HG02759 (cell line): ENCODE results near the gene CDC14A.
"Not testable (repeated sequence)": the region's sequence is repeated elsewhere in the genome, so short reads cannot be mapped to it uniquely, and the experiment has no call there.

Experiments
- ATAC-seq: cut with Tn5 transposase; IDR thresholded peaks from one replicate; pipeline ENCODE4 v1.9.1; 2021; ENCODE audit warnings: mild to moderate bottlenecking, moderate library complexity; ENCODE audit not compliant: unreplicated experiment

The CDC14A gene

DNA sequence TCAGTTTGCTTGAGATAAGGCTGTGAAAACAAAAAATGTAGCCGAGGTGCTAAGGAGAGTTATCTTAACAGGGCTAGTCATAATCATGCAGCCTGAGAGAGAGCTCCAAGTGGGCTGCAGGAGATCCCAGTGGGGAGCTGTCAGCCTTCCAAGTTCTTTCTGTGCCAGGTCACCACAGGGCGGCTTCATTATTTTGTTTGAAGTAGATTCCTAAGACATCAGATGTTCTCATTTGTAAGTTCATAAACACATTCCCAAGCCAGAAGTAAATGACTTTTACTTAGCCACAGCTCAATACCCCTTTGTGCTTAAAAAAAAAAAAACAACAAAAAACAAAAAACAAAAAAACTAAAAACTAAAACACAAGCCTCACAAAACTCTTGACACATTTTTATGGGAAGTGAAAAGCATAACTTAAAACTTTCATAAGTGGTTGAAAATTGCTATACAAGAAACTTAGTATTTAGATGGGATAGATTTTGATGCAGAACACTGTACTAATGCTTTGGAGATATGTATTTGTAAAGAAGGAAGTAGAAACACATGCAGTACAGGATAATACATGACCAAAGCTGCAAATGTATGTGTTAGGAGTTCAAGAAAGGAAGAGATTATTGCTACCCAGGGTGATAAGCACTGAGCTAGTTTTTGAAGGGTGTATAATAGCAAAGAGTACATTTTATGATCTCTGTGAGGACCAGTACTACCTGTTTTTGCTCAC, 8.6 kb downstream of the CDC14A start:
- ATAC-seq = no peak

DNA sequence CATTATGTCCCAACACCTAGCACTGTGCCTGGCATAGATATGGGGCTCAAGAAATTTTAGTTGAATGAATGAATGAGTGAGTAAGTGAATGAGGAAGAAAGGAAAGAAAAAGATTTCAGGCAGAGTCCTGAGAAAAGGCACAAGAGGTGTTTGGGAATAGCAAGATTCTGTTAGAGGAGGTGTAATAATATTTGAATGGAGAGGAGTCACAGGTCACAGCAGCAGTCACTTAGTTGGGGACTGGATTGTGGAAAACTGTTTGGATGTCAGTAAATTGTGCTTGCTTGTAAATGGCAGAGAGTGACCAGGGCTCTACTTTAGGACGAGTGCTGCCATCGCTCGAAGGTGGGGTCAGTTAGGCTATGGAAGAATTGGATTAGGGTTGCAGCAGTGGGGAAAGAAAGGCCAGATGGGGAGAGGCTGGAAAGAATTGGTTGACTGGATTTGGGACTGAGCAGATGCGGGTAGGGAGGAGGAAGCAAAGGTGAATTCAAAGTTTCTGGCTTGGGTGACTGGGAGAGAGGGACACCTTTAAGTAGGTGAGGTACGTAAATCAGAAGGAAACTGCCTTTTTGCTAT, 9.3 kb downstream of the CDC14A start:
- ATAC-seq = no peak

DNA sequence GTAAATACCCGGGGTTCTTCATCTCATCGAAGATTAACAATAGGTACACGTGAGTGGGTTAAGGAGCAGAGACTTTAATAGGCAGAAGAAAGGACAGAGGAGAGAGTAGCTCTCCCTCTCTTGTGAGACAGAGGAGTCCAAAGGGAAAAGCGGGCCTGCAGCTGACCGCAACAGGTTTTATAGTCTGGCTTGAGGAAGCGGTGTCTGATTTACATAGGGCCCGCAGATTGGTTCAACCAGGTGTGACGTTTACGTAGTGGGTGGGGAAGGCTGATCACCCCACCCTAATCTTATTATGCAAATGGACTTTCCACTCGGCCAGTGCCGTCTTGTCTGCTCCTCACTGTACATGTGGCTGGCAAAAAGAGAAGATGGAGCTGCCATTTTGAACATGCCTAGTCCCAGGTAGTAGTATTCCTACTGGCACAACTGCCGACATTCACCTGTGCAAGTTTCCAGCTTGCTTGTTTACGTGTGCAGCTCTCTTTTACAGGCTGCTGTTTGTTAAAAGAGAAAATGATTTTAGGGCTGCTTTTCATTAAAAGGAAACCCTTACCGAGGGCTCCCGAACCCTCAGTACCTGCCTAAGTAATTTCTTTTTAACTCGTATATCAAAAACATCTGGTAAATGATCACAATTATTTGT, 10.6 kb downstream of the CDC14A start:
- no peak for ATAC-seq

DNA sequence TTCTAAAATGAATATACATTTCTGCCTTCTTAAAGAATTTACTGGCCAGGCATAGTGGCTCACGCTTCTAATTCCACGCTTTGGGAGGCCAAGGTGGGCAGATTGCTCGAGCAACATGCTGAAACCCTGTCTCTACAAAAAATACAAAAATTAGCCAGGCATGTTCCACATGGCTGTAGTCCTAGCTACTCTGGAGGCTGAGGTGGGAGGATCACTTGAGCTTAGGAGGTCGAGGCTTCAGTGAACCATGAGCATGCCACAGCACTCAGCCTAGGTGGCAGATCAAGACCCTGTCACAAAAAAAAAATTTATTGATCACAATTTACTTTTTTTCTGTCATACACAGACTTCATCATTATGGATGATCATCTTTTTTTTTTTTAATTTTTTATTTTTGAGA, 11.5 kb downstream of the CDC14A start:
- ATAC-seq = no peak

DNA sequence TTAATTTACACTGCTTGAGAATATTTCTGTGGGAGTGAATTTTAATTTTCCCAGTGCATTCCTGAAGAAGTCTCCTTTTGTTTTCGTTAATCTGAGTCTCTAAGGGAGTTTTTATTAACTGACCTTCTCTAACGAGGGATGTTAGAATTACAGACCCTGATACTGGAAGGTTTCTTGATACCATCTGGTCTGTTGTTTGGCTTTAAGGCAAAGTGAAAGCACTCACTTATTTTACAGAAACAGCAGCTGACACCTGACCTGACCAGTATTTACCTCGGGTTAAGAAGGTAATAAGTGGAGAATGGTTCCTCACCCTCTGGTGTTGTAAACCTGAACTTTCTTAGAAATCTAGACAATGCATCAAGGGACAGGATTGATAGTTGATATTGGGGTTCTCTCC, 12.4 kb downstream of the CDC14A start:
- ATAC-seq = no peak

DNA sequence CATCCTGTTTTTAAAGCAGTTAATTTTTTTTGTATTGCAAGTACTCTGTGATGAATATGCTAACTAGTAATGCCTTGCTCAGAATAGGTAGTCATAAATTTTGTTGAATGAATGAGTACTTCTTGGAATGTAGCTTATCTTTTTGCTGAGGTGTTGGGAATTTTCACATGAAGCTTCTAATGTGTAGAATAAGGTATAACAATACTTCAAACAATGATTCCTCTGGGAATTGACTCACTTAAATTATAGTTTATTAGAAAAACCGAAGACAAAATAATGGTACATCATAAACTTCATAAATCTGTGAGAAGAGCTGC, 13.9 kb downstream of the CDC14A start:
- ATAC-seq = no peak

DNA sequence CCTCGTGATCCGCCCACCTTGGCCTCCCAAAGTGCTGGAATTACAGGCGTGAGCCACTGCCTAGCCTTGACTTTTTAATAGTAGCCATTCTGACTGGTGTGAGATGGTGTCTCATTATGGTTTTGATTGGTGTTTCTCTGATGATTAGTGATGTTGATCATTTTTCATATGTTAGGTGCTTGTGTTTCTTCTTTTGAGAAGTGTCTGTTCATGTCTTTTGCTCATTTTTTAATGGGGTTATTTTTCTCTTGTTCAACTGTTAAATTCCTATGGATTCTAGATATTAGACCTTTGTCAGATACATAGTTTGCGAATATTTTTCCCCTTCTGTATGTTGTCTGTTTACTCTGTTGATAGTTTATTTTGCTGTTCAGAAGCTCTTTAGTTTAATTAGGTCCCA, 17.0 kb downstream of the CDC14A start:
- not testable (repeated sequence) for ATAC-seq

DNA sequence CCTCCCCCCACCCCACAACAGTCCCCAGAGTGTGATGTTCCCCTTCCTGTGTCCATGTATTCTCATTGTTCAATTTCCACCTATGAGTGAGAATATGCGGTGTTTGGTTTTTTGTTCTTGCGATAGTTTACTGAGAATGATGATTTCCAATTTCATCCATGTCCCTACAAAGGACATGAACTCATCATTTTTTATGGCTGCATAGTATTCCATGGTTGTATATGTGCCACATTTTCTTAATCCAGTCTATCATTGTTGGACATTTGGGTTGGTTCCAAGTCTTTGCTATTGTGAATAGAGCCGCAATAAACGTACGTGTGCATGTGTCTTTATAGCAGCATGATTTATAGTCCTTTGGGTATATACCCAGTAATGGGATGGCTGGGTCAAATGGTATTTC, 21.6 kb downstream of the CDC14A start:
- not testable (repeated sequence) for ATAC-seq

DNA sequence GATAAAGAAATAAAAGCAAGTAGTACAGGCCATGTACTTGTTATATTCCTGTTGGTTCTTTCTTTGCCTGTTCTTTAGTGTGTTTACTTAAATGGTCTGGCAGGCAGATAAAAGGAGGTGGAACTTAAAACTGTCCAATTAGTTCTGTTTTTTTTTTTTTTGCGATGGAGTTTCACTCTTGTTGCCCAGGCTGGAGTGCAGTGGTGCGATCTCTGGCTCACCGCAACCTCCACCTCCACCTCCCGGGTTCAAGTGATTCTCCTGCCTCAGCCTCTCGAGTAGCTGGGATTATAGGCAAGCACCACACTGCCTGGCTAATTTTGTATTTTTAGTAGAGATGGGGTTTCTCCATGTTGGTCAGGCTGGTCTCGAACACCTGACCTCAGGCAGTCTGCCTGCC, 24.6 kb downstream of the CDC14A start:
- ATAC-seq = not testable (repeated sequence)

DNA sequence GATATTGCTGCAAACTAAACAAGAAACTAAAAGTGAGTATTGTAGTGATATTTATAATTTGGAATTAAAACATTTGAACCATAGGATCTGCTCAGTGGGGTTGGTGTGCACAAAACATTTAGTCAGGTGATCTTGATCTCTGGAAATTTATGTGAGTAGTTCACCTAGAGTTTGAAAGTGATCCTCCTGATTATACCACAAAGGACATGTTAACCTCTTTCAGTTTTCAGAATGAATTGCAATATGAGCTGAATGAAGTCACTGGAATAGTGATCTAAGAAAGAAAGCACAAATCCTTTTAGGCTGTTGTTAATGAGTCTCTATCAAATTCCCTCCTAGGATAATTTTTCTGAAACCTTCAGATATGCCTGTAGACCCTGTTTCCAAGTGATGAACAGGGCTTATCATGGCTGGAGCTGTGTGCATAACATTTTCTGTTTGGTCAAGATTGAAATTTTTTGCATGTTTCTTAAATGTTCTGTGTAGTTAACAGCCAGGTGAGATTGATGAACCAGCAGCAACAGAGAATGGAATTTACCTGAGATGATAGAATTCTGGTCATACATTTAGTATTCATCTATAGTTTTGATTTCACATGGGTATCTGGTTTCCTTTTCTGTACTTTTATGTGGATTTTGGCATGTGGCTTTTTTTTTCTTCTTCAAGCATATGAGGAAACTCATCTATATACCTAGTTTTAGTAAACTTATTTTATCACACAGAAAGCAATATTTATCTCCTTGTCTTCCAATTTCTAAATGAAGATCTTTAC, 25.5 kb downstream of the CDC14A start:
- peak; percentile 89 for ATAC-seq

DNA sequence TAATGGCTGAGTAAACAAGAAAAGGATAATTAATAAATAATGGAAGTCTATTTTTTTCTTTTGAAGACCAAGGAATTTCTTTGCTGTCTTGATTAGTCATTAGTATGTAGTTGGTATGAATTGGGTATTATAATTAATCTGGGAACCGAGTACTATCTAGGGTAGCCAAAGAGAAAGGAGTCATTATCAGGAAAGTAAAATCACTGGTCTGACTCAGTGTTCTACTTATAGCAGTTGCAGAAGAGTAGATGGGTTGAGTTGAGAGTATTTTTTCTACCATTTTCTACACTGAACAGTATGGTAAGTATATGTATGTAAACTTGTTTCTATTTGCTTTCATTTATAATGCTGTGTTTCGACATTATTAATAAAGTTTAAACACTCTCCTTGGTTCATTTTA, 26.6 kb downstream of the CDC14A start:
- no peak for ATAC-seq

DNA sequence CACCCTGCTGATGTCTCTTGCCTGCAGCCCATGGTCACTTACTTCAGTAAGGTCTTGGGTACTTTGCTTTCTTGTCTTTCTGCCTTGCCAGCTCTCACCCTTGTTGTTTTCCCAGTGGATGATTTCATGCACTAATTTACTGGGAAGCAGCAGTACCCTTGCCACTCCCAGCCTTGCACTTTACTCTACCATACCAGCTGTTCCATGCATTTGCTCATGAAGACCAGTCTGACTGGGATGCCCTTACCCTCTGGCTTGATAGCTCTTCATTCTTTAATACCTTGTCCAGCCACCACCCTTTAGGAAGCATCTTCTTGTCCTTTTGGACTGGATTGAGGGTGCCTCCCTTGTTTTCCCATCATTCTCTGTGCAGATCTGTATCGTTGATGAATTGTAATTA, 28.3 kb downstream of the CDC14A start:
- ATAC-seq = no peak

DNA sequence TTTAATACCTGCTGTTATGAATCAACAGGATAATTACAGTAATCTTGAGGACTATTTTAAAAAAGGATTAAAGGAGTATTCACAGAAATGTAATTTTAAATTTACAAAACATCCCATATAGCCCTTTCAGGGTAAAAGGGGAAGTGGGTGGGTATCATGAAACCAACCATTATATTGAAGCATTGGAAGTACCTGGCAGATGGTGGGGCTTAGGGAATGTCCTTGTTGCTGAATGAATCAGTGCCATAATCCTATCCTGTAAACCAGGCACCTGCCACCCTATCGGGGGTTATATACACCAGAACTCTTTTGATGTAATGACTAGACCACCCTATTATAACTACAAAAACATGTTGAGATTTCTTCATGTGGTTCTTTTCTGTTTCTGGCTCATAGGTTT, 30.4 kb downstream of the CDC14A start:
- ATAC-seq = no peak

DNA sequence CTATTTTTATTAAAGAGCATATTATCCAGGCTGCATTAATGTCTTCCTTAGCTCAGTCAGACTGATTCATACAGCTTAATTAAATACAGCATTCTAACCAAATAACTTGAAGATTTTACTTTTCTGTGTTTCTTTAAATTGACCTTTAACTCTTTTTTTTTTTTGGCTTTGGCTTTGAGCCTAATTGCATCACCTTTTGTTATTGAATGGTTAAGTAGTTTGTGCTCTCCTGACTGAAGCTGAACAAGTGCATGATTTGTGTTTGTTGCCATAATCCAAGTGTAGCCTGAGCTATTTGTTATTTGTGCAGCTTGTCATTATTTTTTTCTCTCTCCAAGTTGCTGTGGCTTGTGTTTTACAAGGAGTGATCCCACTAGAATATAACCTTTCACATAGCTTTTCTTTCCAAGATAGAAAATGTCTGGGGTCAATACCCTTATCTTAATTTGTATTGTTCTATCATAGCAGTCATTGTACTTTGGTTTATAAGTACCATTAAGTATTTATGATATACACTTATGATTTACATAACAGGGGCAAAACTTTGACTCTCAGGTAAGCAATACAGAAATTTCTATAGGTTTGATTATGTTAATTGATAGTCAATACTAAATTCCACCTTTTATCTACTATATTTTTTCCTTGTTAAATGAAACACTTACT, 31.6 kb downstream of the CDC14A start:
- ATAC-seq = no peak

DNA sequence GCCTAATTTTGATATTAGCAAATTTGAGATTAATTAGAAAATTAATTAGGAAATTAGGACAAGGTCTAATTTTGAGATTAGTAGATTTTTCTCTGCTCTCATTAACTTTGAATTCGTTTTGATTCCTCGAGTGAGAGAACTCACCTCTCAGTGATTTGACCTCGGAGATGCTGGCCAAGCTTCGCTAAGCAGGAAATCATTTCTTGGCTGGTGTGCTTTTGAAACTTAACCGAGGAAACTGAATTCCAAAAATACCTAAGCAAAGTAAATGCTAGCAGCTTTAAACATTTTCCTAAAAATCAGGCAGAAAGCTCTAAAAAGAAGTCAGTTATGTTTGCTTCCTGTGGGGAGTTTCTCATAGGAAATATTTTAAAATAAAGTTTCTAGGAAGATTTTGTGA, 34.9 kb downstream of the CDC14A start:
- no peak for ATAC-seq

DNA sequence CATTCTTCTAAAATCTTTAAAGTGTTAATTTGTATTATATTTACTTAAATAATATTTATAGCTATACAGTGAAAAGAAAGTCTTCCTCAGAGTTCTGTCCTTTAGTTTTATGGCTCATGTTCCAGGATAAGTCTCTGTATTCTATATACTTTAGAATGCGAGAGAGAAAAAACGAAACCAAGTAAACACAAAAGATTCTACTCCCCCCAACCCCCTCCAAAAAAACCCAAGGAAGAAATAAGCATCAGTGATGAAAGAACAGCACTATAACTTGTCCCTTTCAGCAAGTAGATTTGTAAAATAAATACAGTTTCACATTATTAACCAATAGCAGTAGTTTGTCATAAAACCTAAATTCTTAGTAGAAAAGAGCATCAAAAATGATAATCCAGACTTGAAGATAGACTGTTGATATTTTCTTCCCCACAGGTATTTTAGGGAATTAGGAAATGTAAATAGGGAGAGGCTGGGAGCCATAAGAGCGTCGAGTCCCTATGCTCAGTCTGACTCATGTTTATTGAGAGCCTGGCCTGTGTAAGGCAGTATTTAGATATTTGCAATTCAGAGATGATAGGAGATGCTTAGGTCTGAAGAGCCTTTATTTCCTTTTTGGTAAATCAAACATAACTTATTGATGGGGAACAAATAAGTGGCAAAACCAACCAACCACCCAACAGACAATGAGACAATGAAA, 35.5 kb downstream of the CDC14A start:
- no peak for ATAC-seq

DNA sequence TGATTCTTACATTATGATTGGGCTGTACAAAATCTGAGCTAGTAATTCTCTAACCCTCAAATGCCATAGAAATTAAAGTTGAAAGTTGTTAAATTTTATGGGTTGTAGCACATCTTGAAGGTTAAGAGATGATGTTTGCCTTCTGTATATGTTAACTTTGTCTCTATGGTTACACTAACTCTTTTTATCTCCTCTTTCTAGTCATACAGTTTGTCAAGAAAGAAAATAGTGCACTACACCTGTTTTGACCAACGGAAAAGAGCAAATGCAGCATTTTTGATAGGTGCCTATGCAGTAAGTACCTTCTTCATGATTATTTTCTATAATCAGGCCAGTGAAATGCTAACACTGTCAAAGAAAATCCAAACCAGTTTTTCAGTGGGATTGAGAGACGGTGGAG, 38.2 kb downstream of the CDC14A start:
- no peak for ATAC-seq

DNA sequence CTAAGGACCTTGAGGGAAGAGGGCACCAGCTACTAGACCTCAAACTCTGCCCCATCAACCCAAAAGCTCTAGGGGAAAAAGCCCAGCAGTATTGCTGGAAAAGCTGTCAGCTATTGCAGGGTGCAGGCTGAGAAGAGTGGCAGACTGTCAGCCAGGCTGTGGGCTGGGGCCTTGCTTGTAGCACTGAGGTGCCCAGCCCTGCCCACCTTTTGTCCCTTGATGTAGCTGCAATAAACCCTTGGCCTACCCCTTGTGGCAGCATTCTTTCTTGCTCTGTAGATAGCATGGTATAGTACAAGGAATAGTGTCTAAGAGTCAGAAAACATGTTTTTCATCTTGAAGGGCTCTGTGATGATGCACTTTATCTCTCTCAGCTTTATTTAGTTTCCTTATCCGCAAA, 39.4 kb downstream of the CDC14A start:
- no peak for ATAC-seq

DNA sequence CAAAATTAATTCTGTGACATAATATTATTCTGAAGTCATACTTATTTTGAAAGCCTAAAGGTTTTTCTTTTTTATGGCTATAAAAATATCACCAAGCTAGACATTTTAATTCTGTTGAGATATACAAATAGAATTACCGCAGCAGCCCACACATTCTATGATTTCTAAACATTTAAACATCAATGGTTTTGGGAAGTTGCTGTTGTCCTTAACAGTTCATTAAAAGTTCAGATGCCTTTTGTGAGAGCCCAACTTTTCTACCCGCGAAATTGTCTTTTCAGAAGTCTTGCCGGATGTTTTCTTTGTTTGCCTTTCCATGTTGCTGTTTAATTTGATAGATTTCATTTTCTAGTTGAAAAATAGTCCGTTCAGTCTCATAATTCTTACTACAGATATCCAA, 40.5 kb downstream of the CDC14A start:
- no peak for ATAC-seq

DNA sequence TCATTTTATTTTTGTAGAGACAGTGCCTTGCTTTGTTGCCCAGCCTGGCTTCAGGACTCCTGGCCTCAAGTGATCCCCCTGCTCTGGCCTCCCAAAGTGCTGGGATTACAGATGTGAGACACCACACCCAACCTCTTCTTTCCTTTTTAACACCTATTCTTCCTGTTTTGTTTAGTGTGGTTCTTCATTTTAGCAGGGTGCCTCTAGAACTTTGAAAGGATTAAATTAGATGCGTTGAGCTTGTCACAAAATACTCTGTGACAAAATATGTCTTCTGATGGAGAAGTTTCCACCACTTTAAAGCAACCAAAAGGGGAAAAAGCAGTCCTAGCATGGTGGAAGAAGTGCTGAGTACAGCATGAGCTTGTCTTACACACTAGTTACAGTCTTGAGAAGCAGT, 42.0 kb downstream of the CDC14A start:
- ATAC-seq = no peak

DNA sequence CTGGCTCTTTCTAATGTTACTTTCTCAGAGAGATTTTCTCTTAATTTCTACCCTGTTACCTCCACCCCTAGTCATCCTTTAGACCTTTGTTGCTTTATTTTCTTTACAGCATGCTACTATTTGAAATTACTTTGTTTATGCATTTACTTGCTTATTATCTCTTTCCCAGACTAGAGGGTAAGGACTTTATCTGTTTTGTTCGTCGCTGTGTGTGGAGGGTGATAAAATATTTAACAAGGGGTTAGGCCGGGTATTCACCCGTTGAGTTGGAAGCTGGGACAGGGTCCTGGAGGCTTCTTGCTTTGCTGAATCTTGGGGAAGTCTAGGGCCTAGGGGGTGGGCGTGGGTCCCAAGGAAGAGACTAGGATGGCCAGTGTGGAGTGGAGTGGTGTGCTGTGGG, 43.6 kb downstream of the CDC14A start:
- no peak for ATAC-seq
